GM10248 (cell line): Measurements from ENCODE around the gene ALG12.

Experiments used
- CTCF ChIA-PET: fragments of 300-600 bp; sonication (Branson Sonifier 250); formaldehyde crosslinking; extraction: SDS; loops from one replicate; lab custom pipeline; 2021; ENCODE audit warnings: antibody characterized with exemption; lab: Yijun Ruan, JAX
- POLR2A ChIA-PET: fragments of 350-650 bp; sonication (Branson Sonifier 250); formaldehyde crosslinking; extraction: SDS; loops from one replicate; lab custom pipeline; 2020; ENCODE audit warnings: antibody characterized with exemption; lab: Yijun Ruan, JAX
- DNase-seq: peaks from one replicate; pipeline ENCODE4 v3.0.0; 2012; ENCODE audit errors: extremely low spot score
- TF ChIP-seq, protein P1 (sequence below): IDR thresholded peaks from 2 replicates; pipeline ENCODE4 v1.5.1; 2012; ENCODE audit warnings: mild to moderate bottlenecking, low read depth; ENCODE audit errors: extremely low read depth, missing control alignments, control extremely low read depth

ALG12 gene

DNA sequence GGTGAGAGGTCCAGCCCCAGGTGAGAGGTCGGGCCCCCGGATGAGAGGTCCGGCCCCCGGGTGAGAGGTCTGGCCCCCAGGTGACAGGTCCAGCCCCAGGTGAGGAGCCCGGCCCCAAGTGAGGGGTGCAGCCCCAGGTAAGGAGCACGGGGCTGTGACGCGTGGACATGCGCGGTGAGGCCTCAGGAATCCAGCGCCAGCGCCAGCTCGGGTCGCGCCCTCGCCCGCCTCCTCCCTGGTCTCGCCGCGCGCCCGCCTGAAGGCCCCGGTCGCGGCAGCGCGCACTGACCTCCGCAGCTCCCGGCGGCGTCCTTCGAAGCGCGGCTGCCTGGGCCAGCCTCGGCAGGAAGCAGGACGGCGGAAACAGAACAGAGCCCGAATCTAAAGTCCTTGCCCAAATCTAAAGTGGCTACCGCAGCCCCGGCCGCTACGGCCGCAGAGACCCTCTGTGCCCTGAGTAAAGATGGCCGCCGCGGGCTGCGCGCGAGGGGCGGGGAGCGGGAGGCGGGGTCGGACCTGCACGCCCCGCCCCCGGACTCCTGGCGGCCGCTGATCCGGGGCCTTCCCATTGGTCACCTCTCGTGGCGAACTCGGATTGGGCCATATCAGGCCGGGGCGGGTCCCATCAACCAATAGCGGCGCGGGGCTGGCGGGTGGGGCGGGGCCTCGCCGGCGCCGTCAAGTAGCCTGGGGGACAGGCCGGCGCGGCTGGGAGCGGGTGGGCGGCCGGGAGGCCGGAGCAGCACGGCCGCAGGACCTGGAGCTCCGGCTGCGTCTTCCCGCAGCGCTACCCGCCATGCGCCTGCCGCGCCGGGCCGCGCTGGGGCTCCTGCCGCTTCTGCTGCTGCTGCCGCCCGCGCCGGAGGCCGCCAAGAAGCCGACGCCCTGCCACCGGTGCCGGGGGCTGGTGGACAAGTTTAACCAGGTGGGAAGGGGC, at the start of gene ALG12, which contains the start of gene CRELD2:
TSS of gene ALG12 (minus strand) at position 465 of the 937 bp plus-strand sequence. CDS start 4,673 bp downstream, outside the sequence.
TSS of gene CRELD2 (plus strand) at position 661 of the 937 bp plus-strand sequence. CDS start at position 797, 136 bp downstream.
- TF ChIP-seq, protein P1, sequence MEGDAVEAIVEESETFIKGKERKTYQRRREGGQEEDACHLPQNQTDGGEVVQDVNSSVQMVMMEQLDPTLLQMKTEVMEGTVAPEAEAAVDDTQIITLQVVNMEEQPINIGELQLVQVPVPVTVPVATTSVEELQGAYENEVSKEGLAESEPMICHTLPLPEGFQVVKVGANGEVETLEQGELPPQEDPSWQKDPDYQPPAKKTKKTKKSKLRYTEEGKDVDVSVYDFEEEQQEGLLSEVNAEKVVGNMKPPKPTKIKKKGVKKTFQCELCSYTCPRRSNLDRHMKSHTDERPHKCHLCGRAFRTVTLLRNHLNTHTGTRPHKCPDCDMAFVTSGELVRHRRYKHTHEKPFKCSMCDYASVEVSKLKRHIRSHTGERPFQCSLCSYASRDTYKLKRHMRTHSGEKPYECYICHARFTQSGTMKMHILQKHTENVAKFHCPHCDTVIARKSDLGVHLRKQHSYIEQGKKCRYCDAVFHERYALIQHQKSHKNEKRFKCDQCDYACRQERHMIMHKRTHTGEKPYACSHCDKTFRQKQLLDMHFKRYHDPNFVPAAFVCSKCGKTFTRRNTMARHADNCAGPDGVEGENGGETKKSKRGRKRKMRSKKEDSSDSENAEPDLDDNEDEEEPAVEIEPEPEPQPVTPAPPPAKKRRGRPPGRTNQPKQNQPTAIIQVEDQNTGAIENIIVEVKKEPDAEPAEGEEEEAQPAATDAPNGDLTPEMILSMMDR: no peak
- ChIA-PET CTCF (interaction anchor here (0.9 to 1.8 kb wide), 3 partner anchors 7 to 13 kb away, joined by 3 to 5 read pairs (median 3); no protein-coding TSS in a partner anchor), POLR2A (interaction anchor here (0.5 kb wide), 1 partner anchor 239 kb away, joined by 4 read pairs; no protein-coding TSS in a partner anchor)
- DNase-seq: peak; percentile 99

DNA sequence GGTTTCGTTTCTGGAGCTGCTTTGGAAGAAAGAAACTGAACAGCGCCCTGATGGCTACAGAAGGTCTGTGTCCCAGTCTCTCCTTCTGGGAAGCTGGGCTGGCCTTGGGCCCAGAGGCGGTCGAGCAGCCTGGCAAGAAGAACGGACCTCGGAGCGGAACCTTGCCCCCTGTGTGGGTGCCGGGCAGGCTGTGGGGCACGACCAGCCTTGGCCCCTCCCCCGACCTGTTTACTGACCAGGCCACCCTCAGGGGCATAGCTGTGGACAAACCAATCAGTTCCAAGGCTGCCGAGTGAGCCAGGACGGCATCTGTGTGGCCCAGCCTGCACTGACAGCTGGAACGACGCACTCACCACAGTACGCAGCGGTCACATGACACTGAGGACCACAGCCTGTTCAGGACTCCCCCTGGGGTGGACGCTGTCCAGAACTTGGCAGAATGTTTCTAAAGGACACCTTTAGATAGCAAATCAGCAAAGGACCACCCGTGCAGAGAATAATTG, 49.5 kb upstream of the ALG12 start:
- no peak for DNase-seq
- CTCF ChIA-PET: interaction anchor here (0.7 to 6.0 kb wide), 3 partner anchors 27 to 37 kb away, joined by 3 to 32 read pairs (median 6); no protein-coding TSS in a partner anchor
- POLR2A ChIA-PET: no interaction called here
- TF ChIP-seq, protein P1: no peak

DNA sequence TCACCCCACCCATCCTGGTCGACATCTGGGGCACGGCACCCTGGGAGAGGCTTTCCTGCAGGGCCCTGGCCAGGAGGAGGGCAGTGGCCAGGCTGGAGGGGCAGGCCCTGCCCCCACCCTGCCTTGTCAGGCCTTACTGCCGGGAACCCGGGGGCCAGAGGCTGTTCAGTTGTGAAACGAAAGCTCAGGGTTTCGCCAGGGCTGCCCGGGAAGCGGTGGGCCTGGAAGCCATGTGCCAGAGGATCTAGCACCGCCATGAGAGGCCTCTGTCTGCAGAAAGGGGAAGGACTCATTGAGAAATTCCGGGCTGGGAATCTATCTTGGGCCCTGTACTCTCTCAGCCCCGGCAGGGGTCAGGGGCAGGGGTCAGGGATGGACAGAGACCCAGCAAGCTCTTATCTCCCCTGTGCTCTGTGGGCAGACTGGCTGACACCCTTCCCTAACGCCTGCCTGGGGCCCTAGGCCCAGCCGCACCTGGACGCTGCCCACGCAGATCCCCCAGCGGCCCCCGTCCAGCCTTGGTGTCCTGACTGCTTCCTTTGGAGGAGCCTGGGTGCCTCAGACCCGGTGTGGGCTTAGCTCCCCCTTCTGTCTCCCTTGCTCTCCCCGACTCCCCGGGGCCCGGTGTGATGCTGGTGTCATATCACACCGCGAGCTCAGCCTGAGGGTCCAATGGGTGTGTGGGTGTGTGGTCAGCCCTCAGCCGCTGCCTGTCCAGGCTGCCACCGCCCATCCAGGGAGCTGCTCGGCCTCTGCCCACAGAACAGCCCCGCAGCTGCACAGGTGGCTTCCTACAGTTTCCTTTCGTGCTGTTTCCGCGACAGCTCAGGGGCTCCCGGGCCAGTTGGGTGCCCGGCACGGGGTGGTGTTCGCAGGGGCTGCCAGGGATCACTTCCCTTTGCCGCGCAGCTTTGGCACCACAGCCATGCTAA, 48.8 kb upstream of the ALG12 start:
- TF ChIP-seq, protein P1: peak; percentile 9
- CTCF ChIA-PET: interaction anchor here (0.7 to 6.0 kb wide), 3 partner anchors 28 to 36 kb away, joined by 3 to 32 read pairs (median 6); no protein-coding TSS in a partner anchor
- POLR2A ChIA-PET: interaction anchor here (0.8 kb wide), 1 partner anchor 36 kb away, joined by 3 read pairs; no protein-coding TSS in a partner anchor
- DNase-seq: no peak

DNA sequence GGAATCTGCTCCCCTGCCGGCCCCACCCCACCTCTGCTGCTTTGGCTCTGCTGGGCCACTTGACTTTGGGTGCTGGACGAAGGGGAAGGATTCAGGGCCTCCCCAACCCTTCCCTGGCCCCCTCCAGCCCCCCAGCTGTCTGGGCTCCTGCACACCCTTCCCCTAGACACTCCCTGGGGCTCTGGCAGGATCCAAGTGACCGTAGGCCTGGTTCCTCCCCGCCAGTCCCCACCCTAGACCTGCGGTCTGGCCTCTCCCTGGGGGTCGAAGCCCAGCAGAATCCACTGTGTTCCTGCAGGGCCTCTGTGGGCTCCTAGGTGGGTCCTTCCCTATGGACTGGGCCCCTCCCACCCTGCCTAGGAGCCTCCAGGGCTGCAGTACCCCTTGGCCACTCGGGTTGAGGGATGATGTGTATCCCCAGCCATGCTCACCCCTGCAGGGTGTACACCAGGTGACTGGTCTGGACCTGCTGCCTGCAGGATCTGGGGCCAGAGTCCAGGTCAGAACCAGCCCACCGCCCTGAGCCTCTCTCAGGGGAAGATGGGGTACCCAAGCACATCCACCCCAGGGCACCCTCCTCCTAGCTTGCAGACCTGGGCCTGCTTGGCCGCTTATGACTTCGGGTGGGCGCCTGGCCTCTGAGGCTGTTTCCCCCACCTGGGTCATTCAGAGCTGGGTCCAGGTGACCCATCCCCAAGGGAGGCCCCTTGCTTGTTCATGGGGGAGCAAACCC, 48.0 kb upstream of the ALG12 start:
- ChIA-PET CTCF (interaction anchor here (1.4 to 6.0 kb wide), 2 partner anchors 30 to 36 kb away, joined by 6 to 32 read pairs; no protein-coding TSS in a partner anchor), POLR2A (interaction anchor here (0.8 kb wide), 1 partner anchor 35 kb away, joined by 3 read pairs; no protein-coding TSS in a partner anchor)
- DNase-seq: no peak
- TF ChIP-seq, protein P1: no peak

DNA sequence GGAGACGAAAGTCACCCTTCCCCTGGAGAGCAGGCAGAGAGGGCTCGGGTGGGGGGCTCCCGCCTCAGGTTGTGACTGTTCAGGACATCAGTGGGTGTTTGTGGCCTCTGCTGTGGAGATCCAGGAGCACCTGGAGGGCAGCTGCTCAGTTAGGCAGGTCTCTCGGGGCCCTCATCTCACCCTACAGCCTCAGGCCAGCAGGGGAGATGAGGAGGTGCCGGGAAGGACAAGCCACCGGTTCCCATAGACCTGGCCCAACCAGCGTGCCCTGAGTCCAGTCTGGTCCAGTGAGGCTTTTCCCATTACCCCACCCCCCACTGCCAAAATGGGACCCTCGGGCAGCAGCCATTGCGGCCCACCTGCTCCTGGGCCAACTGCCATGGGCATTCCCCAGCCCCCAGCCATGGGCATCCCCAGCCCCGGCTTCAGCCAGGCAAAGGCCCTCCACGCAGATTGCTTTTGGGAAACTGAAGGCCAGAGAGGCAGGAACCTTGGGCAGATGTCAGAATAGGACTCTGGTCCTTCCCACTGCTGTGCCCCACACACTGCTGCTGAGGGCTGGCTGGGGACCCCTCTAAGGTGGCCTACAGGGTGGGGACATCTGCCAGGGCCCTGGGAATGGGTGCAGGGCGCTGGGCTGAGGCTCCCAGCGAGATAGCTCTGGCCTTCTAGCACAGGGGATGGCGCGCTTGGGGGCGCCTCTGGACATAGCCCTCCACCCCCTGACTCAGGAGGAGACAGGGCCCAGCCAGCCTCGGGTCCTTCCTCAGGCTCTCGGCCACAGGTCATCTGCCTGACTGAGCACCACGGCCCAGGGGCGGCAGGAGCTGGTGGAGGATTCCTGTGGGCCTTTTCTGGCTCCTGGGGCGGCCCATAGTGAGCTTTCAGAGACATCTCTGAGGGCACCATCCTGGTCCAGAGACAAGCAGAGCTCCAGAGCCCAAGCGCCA, 47.1 kb upstream of the ALG12 start:
- DNase-seq: no peak
- ChIA-PET POLR2A (no interaction called here), CTCF (no interaction called here)
- TF ChIP-seq, protein P1: no peak
